A549 (cell line): ENCODE data around the gene OR10H2.

Experiments used
- BHLHE40 ChIP-seq: IDR thresholded peaks from 2 replicates; pipeline ENCODE4 v1.6.1; 2012; ENCODE audit warnings: low read depth, low read length, inconsistent platforms
- CBX2 ChIP-seq: fragments of 200-600 bp; sonication (generic); IDR thresholded peaks from 2 replicates; pipeline ENCODE4 v1.6.1; 2016; ENCODE audit warnings: low read depth, mild to moderate bottlenecking, borderline replicate concordance
- ELK1 ChIP-seq: fragments of 150-350 bp; IDR thresholded peaks from 2 replicates; pipeline ENCODE4 v1.6.1; 2014; ENCODE audit warnings: low read depth, mild to moderate bottlenecking, low read length
- EP300 ChIP-seq, 2 experiments: fragments of >200 bp; sonication (Bioruptor Twin); formaldehyde crosslinking; IDR thresholded peaks; 2 replicates in 1 of 2; 3 replicates in 1 of 2; pipeline ENCODE4 v1.6.1; 2016 to 2017
- HMGXB4 ChIP-seq: fragments of 250-450 bp; sonication (Bioruptor Pico); IDR thresholded peaks from 2 replicates; pipeline ENCODE4 v1.5.0; 2021; ENCODE audit warnings: mild to moderate bottlenecking, moderate library complexity, borderline replicate concordance
- JUNB ChIP-seq: fragments of >200 bp; sonication (Bioruptor Twin); formaldehyde crosslinking; IDR thresholded peaks from 2 replicates; pipeline ENCODE4 v1.6.1; 2016
- MAX ChIP-seq: IDR thresholded peaks from 2 replicates; pipeline ENCODE4 v1.6.1; 2012
- MAZ ChIP-seq: fragments of 150-350 bp; IDR thresholded peaks from 2 replicates; pipeline ENCODE4 v1.6.1; 2014; ENCODE audit warnings: antibody characterized with exemption, low read depth, low read length, borderline replicate concordance
- POLR2A ChIP-seq: IDR thresholded peaks from 2 replicates; pipeline ENCODE4 v1.6.1; 2012; ENCODE audit warnings: mild to moderate bottlenecking, low read length
- RAD21 ChIP-seq, 2 experiments: fragments of >200 bp in 1 of 2; sonication (Bioruptor Twin) in 1 of 2; formaldehyde crosslinking in 1 of 2; IDR thresholded peaks in 1 of 2; conservative IDR thresholded peaks in 1 of 2; 2 replicates in 1 of 2; 3 replicates in 1 of 2; pipeline ENCODE4 v1.6.1; 2012 to 2018; ENCODE audit warnings: inconsistent platforms in 1 of 2
- USF2 ChIP-seq: fragments of 450-650 bp; IDR thresholded peaks from 2 replicates; pipeline ENCODE4 v1.6.1; 2014; ENCODE audit warnings: antibody characterized with exemption
- ZNF302 ChIP-seq: fragments of 250-450 bp; sonication (Bioruptor Pico); IDR thresholded peaks from 2 replicates; pipeline ENCODE4 v1.9.0; 2021; ENCODE audit warnings: inconsistent platforms, mild to moderate bottlenecking, moderate library complexity
- TF ChIP-seq, protein P1 (sequence below): fragments of >200 bp; sonication (Bioruptor Twin); formaldehyde crosslinking; IDR thresholded peaks from 3 replicates; pipeline ENCODE4 v1.5.1; 2016
- TF ChIP-seq, protein P2 (sequence below): IDR thresholded peaks from 2 replicates; pipeline ENCODE4 v1.6.1; 2012

DNA sequence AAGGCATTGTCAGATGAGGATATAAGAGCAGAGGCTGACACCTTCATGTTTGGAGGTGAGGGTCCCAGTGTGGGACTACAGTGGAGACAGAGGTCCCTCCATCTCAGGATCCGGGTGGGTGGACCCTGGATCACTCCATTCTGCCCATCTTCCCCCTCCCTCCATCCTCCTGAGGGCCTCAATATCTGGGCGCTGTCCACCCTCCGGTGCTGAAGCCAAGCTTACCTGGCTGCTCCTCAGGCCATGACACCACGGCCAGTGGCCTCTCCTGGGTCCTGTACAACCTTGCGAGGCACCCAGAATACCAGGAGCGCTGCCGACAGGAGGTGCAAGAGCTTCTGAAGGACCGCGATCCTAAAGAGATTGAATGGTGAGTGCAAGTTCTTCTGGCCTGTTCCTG is 43.0 kb upstream of the OR10H2 start:
- TF ChIP-seq ELK1 (no peak), MAX (no peak), MAZ (no peak), EP300 (IDR thresholded peaks at IDR 0.05) (no peak), USF2 (no peak), BHLHE40 (no peak), HMGXB4 (CRISPR knock-in tag) (no peak), POLR2A (no peak), CBX2 (no peak), ZNF302 (CRISPR knock-in tag) (no peak), JUNB (no peak), RAD21 (conservative IDR thresholded peaks at IDR 0.05 in 1 of 2, IDR thresholded peaks at IDR 0.05 in 1 of 2) (no peak)
- TF ChIP-seq, protein P1, sequence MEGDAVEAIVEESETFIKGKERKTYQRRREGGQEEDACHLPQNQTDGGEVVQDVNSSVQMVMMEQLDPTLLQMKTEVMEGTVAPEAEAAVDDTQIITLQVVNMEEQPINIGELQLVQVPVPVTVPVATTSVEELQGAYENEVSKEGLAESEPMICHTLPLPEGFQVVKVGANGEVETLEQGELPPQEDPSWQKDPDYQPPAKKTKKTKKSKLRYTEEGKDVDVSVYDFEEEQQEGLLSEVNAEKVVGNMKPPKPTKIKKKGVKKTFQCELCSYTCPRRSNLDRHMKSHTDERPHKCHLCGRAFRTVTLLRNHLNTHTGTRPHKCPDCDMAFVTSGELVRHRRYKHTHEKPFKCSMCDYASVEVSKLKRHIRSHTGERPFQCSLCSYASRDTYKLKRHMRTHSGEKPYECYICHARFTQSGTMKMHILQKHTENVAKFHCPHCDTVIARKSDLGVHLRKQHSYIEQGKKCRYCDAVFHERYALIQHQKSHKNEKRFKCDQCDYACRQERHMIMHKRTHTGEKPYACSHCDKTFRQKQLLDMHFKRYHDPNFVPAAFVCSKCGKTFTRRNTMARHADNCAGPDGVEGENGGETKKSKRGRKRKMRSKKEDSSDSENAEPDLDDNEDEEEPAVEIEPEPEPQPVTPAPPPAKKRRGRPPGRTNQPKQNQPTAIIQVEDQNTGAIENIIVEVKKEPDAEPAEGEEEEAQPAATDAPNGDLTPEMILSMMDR, result no peak
- TF ChIP-seq, protein P2, sequence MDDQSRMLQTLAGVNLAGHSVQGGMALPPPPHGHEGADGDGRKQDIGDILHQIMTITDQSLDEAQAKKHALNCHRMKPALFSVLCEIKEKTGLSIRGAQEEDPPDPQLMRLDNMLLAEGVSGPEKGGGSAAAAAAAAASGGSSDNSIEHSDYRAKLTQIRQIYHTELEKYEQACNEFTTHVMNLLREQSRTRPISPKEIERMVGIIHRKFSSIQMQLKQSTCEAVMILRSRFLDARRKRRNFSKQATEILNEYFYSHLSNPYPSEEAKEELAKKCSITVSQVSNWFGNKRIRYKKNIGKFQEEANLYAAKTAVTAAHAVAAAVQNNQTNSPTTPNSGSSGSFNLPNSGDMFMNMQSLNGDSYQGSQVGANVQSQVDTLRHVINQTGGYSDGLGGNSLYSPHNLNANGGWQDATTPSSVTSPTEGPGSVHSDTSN, result no peak
